ENCODE data around the gene SLC8A2.

SLC8A2 gene

GRCh38 chr19:47467914-47468313, 3.8 kb downstream of the SLC8A2 start:
- Histone ChIP-seq H3K4me3 (ENCODE audit: low read length) (no peak overlapping the region), H3K4ac (ENCODE audit: low read depth, low read length) (no peak overlapping the region), H4K8ac (ENCODE audit: low read depth, low read length) (no peak overlapping the region), H3K27ac (ENCODE audit: low read depth, low read length) (no peak overlapping the region), H3K4me1 (ENCODE audit: control insufficient read depth, low read depth, low read length) (peaks cover 2% of the 10 kb centered on the region), H3K56ac (ENCODE audit: low read length) (no peak overlapping the region), H2AK5ac (ENCODE audit: low read length) (no peak overlapping the region), H2BK15ac (replicated peaks; ENCODE audit: low read depth) (no peak overlapping the region), H2BK120ac (ENCODE audit: low read depth, low read length) (no peak overlapping the region), H3K36me3 (ENCODE audit: control insufficient read depth, insufficient read depth, low read length) (no peaks in the 10 kb centered on the region), H3K23ac (ENCODE audit: low read length) (no peak overlapping the region), H3K4me2 (ENCODE audit: low read length) (no peak overlapping the region), H3K79me2 (ENCODE audit: control insufficient read depth, insufficient read depth, low read length) (no peaks in the 10 kb centered on the region), H4K5ac (ENCODE audit: low read length) (no peak overlapping the region), H2BK5ac (ENCODE audit: low read length) (no peak overlapping the region), H3K27me3 (ENCODE audit: insufficient read depth, low read length, poor library complexity) (no peaks in the 10 kb centered on the region), H3K79me1 (ENCODE audit: low read length) (no peaks in the 10 kb centered on the region), H3K18ac (ENCODE audit: low read length) (no peak overlapping the region), H3K9ac (ENCODE audit: low read length) (no peak overlapping the region)
- no peak for DNase-seq
- no CpG with 5 or more reads among the region's 9 CpGs for WGBS (ENCODE audit: extremely low coverage, insufficient coverage, low lambda C conversion rate)

- Histone ChIP-seq H2BK5ac (ENCODE audit: low read length) (no peak overlapping the region), H4K8ac (ENCODE audit: low read depth, low read length) (no peak overlapping the region), H2AK5ac (ENCODE audit: low read length) (no peak overlapping the region), H3K18ac (ENCODE audit: low read length) (no peak overlapping the region), H3K79me1 (ENCODE audit: low read length) (no peaks in the 10 kb centered on the region), H2BK120ac (ENCODE audit: low read depth, low read length) (no peak overlapping the region), H4K5ac (ENCODE audit: low read length) (no peak overlapping the region), H3K9ac (ENCODE audit: low read length) (no peak overlapping the region), H3K4ac (ENCODE audit: low read depth, low read length) (no peak overlapping the region), H3K56ac (ENCODE audit: low read length) (no peak overlapping the region), H2BK15ac (replicated peaks; ENCODE audit: low read depth) (no peak overlapping the region), H3K4me1 (ENCODE audit: control insufficient read depth, low read depth, low read length) (peaks cover 2% of the 10 kb centered on the region), H3K27ac (ENCODE audit: low read depth, low read length) (no peak overlapping the region), H3K4me2 (ENCODE audit: low read length) (no peak overlapping the region), H3K4me3 (ENCODE audit: low read length) (no peak overlapping the region), H3K27me3 (ENCODE audit: insufficient read depth, low read length, poor library complexity) (no peaks in the 10 kb centered on the region), H3K23ac (ENCODE audit: low read length) (no peak overlapping the region), H3K79me2 (ENCODE audit: control insufficient read depth, insufficient read depth, low read length) (no peaks in the 10 kb centered on the region), H3K36me3 (ENCODE audit: control insufficient read depth, insufficient read depth, low read length) (no peaks in the 10 kb centered on the region)
- DNase-seq = no peak
- WGBS (ENCODE audit: extremely low coverage, insufficient coverage, low lambda C conversion rate) = no CpG with 5 or more reads among the region's 27 CpGs
These were observed 5.7 kb downstream of the SLC8A2 start for GRCh38 chr19:47465957-47466356.

- H4K5ac ChIP-seq (ENCODE audit: low read length) = no peak overlapping the region
- H3K9ac ChIP-seq (ENCODE audit: low read length) = no peak overlapping the region
- H4K8ac ChIP-seq (ENCODE audit: low read depth, low read length) = no peak overlapping the region
- no peak overlapping the region for H2BK15ac ChIP-seq (replicated peaks; ENCODE audit: low read depth)
- no peak overlapping the region for H3K4ac ChIP-seq (ENCODE audit: low read depth, low read length)
- H2BK5ac ChIP-seq (ENCODE audit: low read length) = no peak overlapping the region
- no peak overlapping the region for H3K4me2 ChIP-seq (ENCODE audit: low read length)
- no peak overlapping the region for H3K4me3 ChIP-seq (ENCODE audit: low read length)
- WGBS (ENCODE audit: extremely low coverage, insufficient coverage, low lambda C conversion rate) = 100% methylated on average over 1 of the region's 10 CpGs
- H3K56ac ChIP-seq (ENCODE audit: low read length) = no peak overlapping the region
- H3K36me3 ChIP-seq (ENCODE audit: control insufficient read depth, insufficient read depth, low read length) = no peaks in the 10 kb centered on the region
- peaks cover 2% of the 10 kb centered on the region for H3K4me1 ChIP-seq (ENCODE audit: control insufficient read depth, low read depth, low read length)
- H2AK5ac ChIP-seq (ENCODE audit: low read length) = no peak overlapping the region
- no peak overlapping the region for H2BK120ac ChIP-seq (ENCODE audit: low read depth, low read length)
- no peaks in the 10 kb centered on the region for H3K79me1 ChIP-seq (ENCODE audit: low read length)
- H3K18ac ChIP-seq (ENCODE audit: low read length) = no peak overlapping the region
- no peaks in the 10 kb centered on the region for H3K79me2 ChIP-seq (ENCODE audit: control insufficient read depth, insufficient read depth, low read length)
- DNase-seq = no peak
- no peak overlapping the region for H3K23ac ChIP-seq (ENCODE audit: low read length)
- H3K27me3 ChIP-seq (ENCODE audit: insufficient read depth, low read length, poor library complexity) = no peaks in the 10 kb centered on the region
- H3K27ac ChIP-seq (ENCODE audit: low read depth, low read length) = no peak overlapping the region
These were observed 6.8 kb downstream of the SLC8A2 start for GRCh38 chr19:47464675-47465419.

- Histone ChIP-seq H3K4me2 (ENCODE audit: low read length) (no peak overlapping the region), H3K4me3 (ENCODE audit: low read length) (no peak overlapping the region), H3K36me3 (ENCODE audit: control insufficient read depth, insufficient read depth, low read length) (no peaks in the 10 kb centered on the region), H3K56ac (ENCODE audit: low read length) (no peak overlapping the region), H3K4ac (ENCODE audit: low read depth, low read length) (no peak overlapping the region), H3K18ac (ENCODE audit: low read length) (no peak overlapping the region), H3K27ac (ENCODE audit: low read depth, low read length) (no peak overlapping the region), H2BK15ac (replicated peaks; ENCODE audit: low read depth) (no peak overlapping the region), H3K9ac (ENCODE audit: low read length) (no peak overlapping the region), H4K5ac (ENCODE audit: low read length) (no peak overlapping the region), H3K4me1 (ENCODE audit: control insufficient read depth, low read depth, low read length) (peaks cover 2% of the 10 kb centered on the region), H4K8ac (ENCODE audit: low read depth, low read length) (no peak overlapping the region), H2AK5ac (ENCODE audit: low read length) (no peak overlapping the region), H3K79me2 (ENCODE audit: control insufficient read depth, insufficient read depth, low read length) (no peaks in the 10 kb centered on the region), H3K23ac (ENCODE audit: low read length) (no peak overlapping the region), H2BK120ac (ENCODE audit: low read depth, low read length) (no peak overlapping the region), H3K27me3 (ENCODE audit: insufficient read depth, low read length, poor library complexity) (peaks cover 9% of the 10 kb centered on the region), H3K79me1 (ENCODE audit: low read length) (no peaks in the 10 kb centered on the region), H2BK5ac (ENCODE audit: low read length) (no peak overlapping the region)
- no CpG with 5 or more reads among the region's 5 CpGs for WGBS (ENCODE audit: extremely low coverage, insufficient coverage, low lambda C conversion rate)
- DNase-seq = no peak
These were observed 9.8 kb downstream of the SLC8A2 start for GRCh38 chr19:47461876-47462275.

- no peak overlapping the region for H4K8ac ChIP-seq (ENCODE audit: low read depth, low read length)
These were observed 12.2 kb downstream of the SLC8A2 start for GRCh38 chr19:47459477-47459876.

GRCh38 chr19:47458672-47459071, 13.0 kb downstream of the SLC8A2 start:
- Histone ChIP-seq H3K4me3 (ENCODE audit: low read length) (no peak overlapping the region), H3K18ac (ENCODE audit: low read length) (no peak overlapping the region), H3K27me3 (ENCODE audit: insufficient read depth, low read length, poor library complexity) (peaks cover 14% of the 10 kb centered on the region), H4K8ac (ENCODE audit: low read depth, low read length) (no peak overlapping the region), H2AK5ac (ENCODE audit: low read length) (no peak overlapping the region), H2BK5ac (ENCODE audit: low read length) (no peak overlapping the region), H3K27ac (ENCODE audit: low read depth, low read length) (no peak overlapping the region), H3K36me3 (ENCODE audit: control insufficient read depth, insufficient read depth, low read length) (no peaks in the 10 kb centered on the region), H3K4me2 (ENCODE audit: low read length) (no peak overlapping the region), H3K9ac (ENCODE audit: low read length) (no peak overlapping the region), H3K56ac (ENCODE audit: low read length) (no peak overlapping the region), H3K4ac (ENCODE audit: low read depth, low read length) (no peak overlapping the region), H3K4me1 (ENCODE audit: control insufficient read depth, low read depth, low read length) (no peaks in the 10 kb centered on the region), H4K5ac (ENCODE audit: low read length) (no peak overlapping the region), H2BK15ac (replicated peaks; ENCODE audit: low read depth) (no peak overlapping the region), H3K23ac (ENCODE audit: low read length) (no peak overlapping the region), H3K79me2 (ENCODE audit: control insufficient read depth, insufficient read depth, low read length) (no peaks in the 10 kb centered on the region), H3K79me1 (ENCODE audit: low read length) (no peaks in the 10 kb centered on the region), H2BK120ac (ENCODE audit: low read depth, low read length) (no peak overlapping the region)
- no peak for DNase-seq
- no CpG with 5 or more reads among the region's 5 CpGs for WGBS (ENCODE audit: extremely low coverage, insufficient coverage, low lambda C conversion rate)

More at GRCh38 chr19:47459477-47459876, 12.2 kb downstream of the SLC8A2 start:
- H2BK15ac ChIP-seq (replicated peaks; ENCODE audit: low read depth) = no peak overlapping the region
- H3K4me3 ChIP-seq (ENCODE audit: low read length) = no peak overlapping the region
- H3K4me1 ChIP-seq (ENCODE audit: control insufficient read depth, low read depth, low read length) = no peaks in the 10 kb centered on the region
- WGBS (ENCODE audit: extremely low coverage, insufficient coverage, low lambda C conversion rate) = no CpG with 5 or more reads among the region's 14 CpGs
- peaks cover 14% of the 10 kb centered on the region for H3K27me3 ChIP-seq (ENCODE audit: insufficient read depth, low read length, poor library complexity)
- no peaks in the 10 kb centered on the region for H3K36me3 ChIP-seq (ENCODE audit: control insufficient read depth, insufficient read depth, low read length)
- no peak overlapping the region for H2BK5ac ChIP-seq (ENCODE audit: low read length)
- no peak overlapping the region for H2AK5ac ChIP-seq (ENCODE audit: low read length)
- H3K79me2 ChIP-seq (ENCODE audit: control insufficient read depth, insufficient read depth, low read length) = no peaks in the 10 kb centered on the region
- H2BK120ac ChIP-seq (ENCODE audit: low read depth, low read length) = no peak overlapping the region
- H3K79me1 ChIP-seq (ENCODE audit: low read length) = no peaks in the 10 kb centered on the region
- H3K56ac ChIP-seq (ENCODE audit: low read length) = no peak overlapping the region
- H4K5ac ChIP-seq (ENCODE audit: low read length) = no peak overlapping the region
- H3K27ac ChIP-seq (ENCODE audit: low read depth, low read length) = no peak overlapping the region
- H3K18ac ChIP-seq (ENCODE audit: low read length) = no peak overlapping the region
- DNase-seq = no peak
- H3K4ac ChIP-seq (ENCODE audit: low read depth, low read length) = no peak overlapping the region
- H3K4me2 ChIP-seq (ENCODE audit: low read length) = no peak overlapping the region
- H3K23ac ChIP-seq (ENCODE audit: low read length) = no peak overlapping the region
- no peak overlapping the region for H3K9ac ChIP-seq (ENCODE audit: low read length)
